Measurements from ENCODE around the gene TTPAL.
"Not testable (repeated sequence)": the region's sequence is repeated elsewhere in the genome, so short reads cannot be mapped to it uniquely, and the experiment has no call there.

TTPAL gene

DNA sequence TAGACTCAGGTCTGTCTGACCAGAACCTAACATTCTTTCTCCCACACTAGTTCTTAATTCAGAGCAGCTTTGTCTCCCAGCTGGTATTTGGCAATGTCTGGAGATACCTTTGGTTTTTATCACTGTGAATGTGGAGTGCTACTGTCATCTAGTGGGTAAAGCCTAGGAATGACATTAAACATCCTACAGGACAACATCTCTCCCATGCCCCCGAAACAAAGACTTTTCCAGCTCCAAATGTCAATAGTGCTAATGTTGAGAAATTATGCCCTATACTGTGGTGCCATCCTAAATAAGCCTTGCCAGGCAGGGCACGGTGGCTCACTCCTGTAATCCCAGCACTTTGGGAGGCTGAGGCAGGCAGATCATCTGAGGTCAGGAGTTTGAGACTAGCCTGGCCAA, 4.2 kb upstream of the TTPAL start:
- WGBS (ENCODE audit: insufficient coverage): 100% methylated on average over 1 of the region's 2 CpGs
- no peak for DNase-seq
- ChIA-PET CTCF (interaction anchor here (0.8 to 1.4 kb wide), 4 partner anchors 87 to 258 kb away, joined by 4 to 5 read pairs (median 4); partner anchors contain the start of gene FITM2), POLR2A (interaction anchor here (0.6 kb wide), 2 partner anchors 10 to 181 kb away, joined by 3 read pairs; no protein-coding TSS in a partner anchor)
- Histone ChIP-seq H3K36me3 (ENCODE audit: control insufficient read depth in 4 of 4, insufficient read depth in 4 of 4, low read length in 3 of 4) (no peaks in the 10 kb centered on the region), H3K27me3 (replicated peaks in 2 of 5; ENCODE audit: control insufficient read depth in 4 of 5, insufficient read depth in 5 of 5, low read length in 4 of 5) (no peaks in the 10 kb centered on the region), H3K4me1 (ENCODE audit: control extremely low read depth in 1 of 4, control insufficient read depth in 4 of 4, insufficient read depth in 4 of 4, low read length in 3 of 4) (peaks cover 4 to 14% (median 13%) of the 10 kb centered on the region in 4 experiments), H3K9me3 (ENCODE audit: control extremely low read depth in 1 of 5, control insufficient read depth in 4 of 5, insufficient read depth in 2 of 5, low read depth in 1 of 5, low read length in 4 of 5) (no peaks in the 10 kb centered on the region), H3K27ac (ENCODE audit: insufficient read depth in 1 of 2, low read depth in 1 of 2, low read length in 2 of 2, poor library complexity in 1 of 2, severe bottlenecking in 2 of 2) (no peak overlapping the region), H3K4me3 (ENCODE audit: control insufficient read depth in 1 of 7, extremely low read depth in 1 of 7, insufficient read depth in 4 of 7, low read depth in 2 of 7, low read length in 6 of 7) (no peak overlapping the region)

DNA sequence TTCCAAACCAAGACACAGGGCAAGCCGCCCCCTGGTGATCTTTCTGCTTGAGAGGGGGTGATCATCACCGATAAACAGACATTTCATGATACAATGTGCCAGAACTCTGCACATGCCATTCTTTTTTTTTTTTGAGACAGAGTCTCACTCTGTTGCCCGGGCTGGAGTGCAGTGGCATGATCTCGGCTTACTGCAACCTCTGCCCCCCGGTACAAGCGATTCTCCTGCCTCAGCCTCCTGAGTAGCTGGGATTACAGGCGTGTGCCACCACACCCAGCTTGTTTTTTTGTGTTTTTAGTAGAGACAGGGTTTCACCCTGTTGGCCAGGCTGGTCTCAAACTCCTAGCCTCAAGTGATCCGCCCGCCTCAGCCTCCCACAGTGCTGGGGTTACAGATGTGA, 3.4 kb upstream of the TTPAL start:
- CTCF ChIA-PET: interaction anchor here (0.9 to 1.4 kb wide), 4 partner anchors 11 to 255 kb away, joined by 4 to 9 read pairs (median 4); partner anchors contain the start of gene FITM2
- H3K27ac ChIP-seq (ENCODE audit: insufficient read depth in 1 of 2, low read depth in 1 of 2, low read length in 2 of 2, poor library complexity in 1 of 2, severe bottlenecking in 2 of 2); H3K9me3 ChIP-seq (ENCODE audit: control extremely low read depth in 1 of 5, control insufficient read depth in 4 of 5, insufficient read depth in 2 of 5, low read depth in 1 of 5, low read length in 4 of 5); POLR2A ChIA-PET; H3K4me3 ChIP-seq (ENCODE audit: control insufficient read depth in 1 of 7, extremely low read depth in 1 of 7, insufficient read depth in 4 of 7, low read depth in 2 of 7, low read length in 6 of 7); DNase-seq; H3K27me3 ChIP-seq (replicated peaks in 2 of 5; ENCODE audit: control insufficient read depth in 4 of 5, insufficient read depth in 5 of 5, low read length in 4 of 5); H3K36me3 ChIP-seq (ENCODE audit: control insufficient read depth in 4 of 4, insufficient read depth in 4 of 4, low read length in 3 of 4): not testable (repeated sequence)
- 91% methylated on average over 7 of the region's 9 CpGs for WGBS (ENCODE audit: insufficient coverage)
- peaks cover 9 to 18% (median 16%) of the 10 kb centered on the region in 4 experiments for H3K4me1 ChIP-seq (ENCODE audit: control extremely low read depth in 1 of 4, control insufficient read depth in 4 of 4, insufficient read depth in 4 of 4, low read length in 3 of 4)

DNA sequence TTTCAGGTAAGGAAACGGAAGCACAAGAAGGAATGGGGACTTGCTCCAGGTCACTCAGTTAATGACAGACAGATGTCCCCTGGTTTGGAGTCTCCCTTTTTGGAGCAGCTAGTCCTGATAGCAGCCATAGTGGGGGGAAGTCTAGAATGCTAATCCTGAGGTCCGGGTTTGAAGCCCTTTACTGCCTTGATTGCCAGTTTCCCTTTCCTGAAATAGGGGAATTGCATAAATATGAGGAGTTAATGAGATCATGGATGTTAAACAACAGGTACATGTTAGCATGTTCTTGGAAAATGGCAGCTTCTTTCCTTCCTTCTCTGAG, 341 bp upstream of the TTPAL start:
- WGBS (ENCODE audit: insufficient coverage): 31% methylated on average over 2 of the region's 2 CpGs
- POLR2A ChIA-PET: interaction anchor here (0.7 to 1.5 kb wide), 3 partner anchors 39 to 265 kb away, joined by 3 to 4 read pairs (median 3); partner anchors contain the start of gene OSER1
- peak overlapping the region; percentile 70 to 90 (median 86) for H3K4me3 ChIP-seq (ENCODE audit: control insufficient read depth in 1 of 7, extremely low read depth in 1 of 7, insufficient read depth in 4 of 7, low read depth in 2 of 7, low read length in 6 of 7)
- CTCF ChIA-PET: no interaction called here
- H3K4me1 ChIP-seq (ENCODE audit: control extremely low read depth in 1 of 4, control insufficient read depth in 4 of 4, insufficient read depth in 4 of 4, low read length in 3 of 4): peaks cover 9 to 18% (median 16%) of the 10 kb centered on the region in 4 experiments
- DNase-seq: no peak
- no peaks in the 10 kb centered on the region for H3K9me3 ChIP-seq (ENCODE audit: control extremely low read depth in 1 of 5, control insufficient read depth in 4 of 5, insufficient read depth in 2 of 5, low read depth in 1 of 5, low read length in 4 of 5)
- peak overlapping the region in 1 of 2 experiments; percentile 88 for H3K27ac ChIP-seq (ENCODE audit: insufficient read depth in 1 of 2, low read depth in 1 of 2, low read length in 2 of 2, poor library complexity in 1 of 2, severe bottlenecking in 2 of 2)
- H3K27me3 ChIP-seq (replicated peaks in 2 of 5; ENCODE audit: control insufficient read depth in 4 of 5, insufficient read depth in 5 of 5, low read length in 4 of 5): no peaks in the 10 kb centered on the region
- peaks cover 0 to 7% (median 7%) of the 10 kb centered on the region in 4 experiments for H3K36me3 ChIP-seq (ENCODE audit: control insufficient read depth in 4 of 4, insufficient read depth in 4 of 4, low read length in 3 of 4)

DNA sequence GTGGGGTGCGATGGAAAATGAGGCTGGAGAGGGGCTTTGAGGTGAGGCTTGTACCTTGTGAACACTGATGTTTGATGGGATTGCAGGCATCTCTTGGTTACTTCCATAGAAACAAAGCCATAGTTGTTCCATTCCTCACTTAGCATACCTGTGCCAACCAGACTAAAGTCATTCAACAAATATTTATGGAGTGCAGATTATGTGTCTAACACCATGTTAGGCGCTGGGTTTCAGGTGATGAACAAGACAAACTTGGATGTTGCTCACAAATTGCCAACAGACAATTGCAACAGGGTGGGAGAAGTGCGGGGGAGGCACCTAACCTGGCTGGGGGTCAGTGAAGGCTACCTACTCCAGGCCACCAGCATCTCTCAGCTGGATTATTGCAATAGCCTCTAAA, 1.5 kb downstream of the TTPAL start:
- Histone ChIP-seq H3K36me3 (ENCODE audit: control insufficient read depth in 4 of 4, insufficient read depth in 4 of 4, low read length in 3 of 4) (peaks cover 3 to 23% (median 20%) of the 10 kb centered on the region in 4 experiments), H3K27ac (ENCODE audit: insufficient read depth in 1 of 2, low read depth in 1 of 2, low read length in 2 of 2, poor library complexity in 1 of 2, severe bottlenecking in 2 of 2) (no peak overlapping the region), H3K4me1 (ENCODE audit: control extremely low read depth in 1 of 4, control insufficient read depth in 4 of 4, insufficient read depth in 4 of 4, low read length in 3 of 4) (peaks cover 9 to 18% (median 16%) of the 10 kb centered on the region in 4 experiments), H3K9me3 (ENCODE audit: control extremely low read depth in 1 of 5, control insufficient read depth in 4 of 5, insufficient read depth in 2 of 5, low read depth in 1 of 5, low read length in 4 of 5) (no peaks in the 10 kb centered on the region), H3K27me3 (replicated peaks in 2 of 5; ENCODE audit: control insufficient read depth in 4 of 5, insufficient read depth in 5 of 5, low read length in 4 of 5) (no peaks in the 10 kb centered on the region), H3K4me3 (ENCODE audit: control insufficient read depth in 1 of 7, extremely low read depth in 1 of 7, insufficient read depth in 4 of 7, low read depth in 2 of 7, low read length in 6 of 7) (no peak overlapping the region)
- CTCF ChIA-PET: interaction anchor here (2.4 kb wide), 1 partner anchor 133 kb away, joined by 9 read pairs; no protein-coding TSS in a partner anchor
- no peak for DNase-seq
- POLR2A ChIA-PET: interaction anchor here (0.6 kb wide), 1 partner anchor 15 kb away, joined by 3 read pairs; no protein-coding TSS in a partner anchor
- 94% methylated on average over 2 of the region's 3 CpGs for WGBS (ENCODE audit: insufficient coverage)

DNA sequence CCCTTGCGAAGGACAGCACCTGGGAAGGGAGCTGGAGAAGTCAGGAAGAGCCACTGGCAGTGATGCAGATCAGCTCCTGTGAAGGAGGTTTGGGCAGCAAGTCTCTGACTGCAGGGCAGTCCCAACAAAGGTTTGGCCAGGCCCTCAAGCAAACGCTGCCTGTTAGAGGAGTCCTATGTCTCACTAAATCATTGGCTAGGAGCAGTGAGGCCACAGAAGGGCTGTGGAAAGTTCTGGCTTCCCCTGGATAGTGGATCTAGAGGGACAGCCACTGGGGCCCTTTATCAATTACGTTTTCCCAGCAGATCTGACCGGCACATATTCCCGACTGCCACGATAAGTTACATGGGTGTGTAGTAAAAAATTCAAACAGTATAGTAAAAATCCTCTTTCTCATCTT, 2.5 kb downstream of the TTPAL start:
- WGBS (ENCODE audit: insufficient coverage): 94% methylated on average over 2 of the region's 6 CpGs
- H3K4me1 ChIP-seq (ENCODE audit: control extremely low read depth in 1 of 4, control insufficient read depth in 4 of 4, insufficient read depth in 4 of 4, low read length in 3 of 4): peaks cover 9 to 18% (median 16%) of the 10 kb centered on the region in 4 experiments
- no peak for DNase-seq
- H3K9me3 ChIP-seq (ENCODE audit: control extremely low read depth in 1 of 5, control insufficient read depth in 4 of 5, insufficient read depth in 2 of 5, low read depth in 1 of 5, low read length in 4 of 5): no peaks in the 10 kb centered on the region
- H3K4me3 ChIP-seq (ENCODE audit: control insufficient read depth in 1 of 7, extremely low read depth in 1 of 7, insufficient read depth in 4 of 7, low read depth in 2 of 7, low read length in 6 of 7): no peak overlapping the region
- ChIA-PET CTCF (interaction anchor here (2.4 kb wide), 1 partner anchor 132 kb away, joined by 9 read pairs; no protein-coding TSS in a partner anchor), POLR2A (no interaction called here)
- H3K27me3 ChIP-seq (replicated peaks in 2 of 5; ENCODE audit: control insufficient read depth in 4 of 5, insufficient read depth in 5 of 5, low read length in 4 of 5): no peaks in the 10 kb centered on the region
- H3K36me3 ChIP-seq (ENCODE audit: control insufficient read depth in 4 of 4, insufficient read depth in 4 of 4, low read length in 3 of 4): peaks cover 5 to 29% (median 23%) of the 10 kb centered on the region in 4 experiments
- no peak overlapping the region for H3K27ac ChIP-seq (ENCODE audit: insufficient read depth in 1 of 2, low read depth in 1 of 2, low read length in 2 of 2, poor library complexity in 1 of 2, severe bottlenecking in 2 of 2)

DNA sequence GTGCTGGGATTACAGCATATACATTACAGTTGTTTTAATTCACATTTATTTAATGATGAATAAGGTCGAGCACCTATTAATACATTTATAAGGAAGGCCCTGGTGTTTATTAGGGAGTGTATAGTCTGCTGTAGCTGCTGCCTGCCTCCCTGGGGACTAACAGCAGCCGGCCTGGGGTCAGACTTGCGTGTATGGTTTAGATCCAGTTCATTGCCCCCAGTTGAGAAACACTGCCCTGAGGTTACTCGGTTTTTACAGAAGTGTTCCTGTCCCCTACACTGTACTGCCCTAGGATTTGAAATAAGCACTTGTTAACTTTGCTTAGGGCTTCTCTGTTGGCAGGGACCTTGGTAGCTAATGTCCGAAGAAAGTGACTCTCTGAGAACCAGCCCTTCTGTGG, 4.0 kb downstream of the TTPAL start:
- no peak overlapping the region for H3K27ac ChIP-seq (ENCODE audit: insufficient read depth in 1 of 2, low read depth in 1 of 2, low read length in 2 of 2, poor library complexity in 1 of 2, severe bottlenecking in 2 of 2)
- no peaks in the 10 kb centered on the region for H3K9me3 ChIP-seq (ENCODE audit: control extremely low read depth in 1 of 5, control insufficient read depth in 4 of 5, insufficient read depth in 2 of 5, low read depth in 1 of 5, low read length in 4 of 5)
- ChIA-PET POLR2A (interaction anchor here (0.5 kb wide), 1 partner anchor 49 kb away, joined by 3 read pairs; no protein-coding TSS in a partner anchor), CTCF (interaction anchor here (0.8 to 1.1 kb wide), 2 partner anchors 10 to 19 kb away, joined by 3 read pairs; no protein-coding TSS in a partner anchor)
- H3K4me3 ChIP-seq (ENCODE audit: control insufficient read depth in 1 of 7, extremely low read depth in 1 of 7, insufficient read depth in 4 of 7, low read depth in 2 of 7, low read length in 6 of 7): no peak overlapping the region
- no peaks in the 10 kb centered on the region for H3K27me3 ChIP-seq (replicated peaks in 2 of 5; ENCODE audit: control insufficient read depth in 4 of 5, insufficient read depth in 5 of 5, low read length in 4 of 5)
- 93% methylated on average over 4 of the region's 5 CpGs for WGBS (ENCODE audit: insufficient coverage)
- no peak for DNase-seq
- peaks cover 9 to 42% (median 32%) of the 10 kb centered on the region in 4 experiments for H3K36me3 ChIP-seq (ENCODE audit: control insufficient read depth in 4 of 4, insufficient read depth in 4 of 4, low read length in 3 of 4)
- H3K4me1 ChIP-seq (ENCODE audit: control extremely low read depth in 1 of 4, control insufficient read depth in 4 of 4, insufficient read depth in 4 of 4, low read length in 3 of 4): peaks cover 9 to 18% (median 16%) of the 10 kb centered on the region in 4 experiments

DNA sequence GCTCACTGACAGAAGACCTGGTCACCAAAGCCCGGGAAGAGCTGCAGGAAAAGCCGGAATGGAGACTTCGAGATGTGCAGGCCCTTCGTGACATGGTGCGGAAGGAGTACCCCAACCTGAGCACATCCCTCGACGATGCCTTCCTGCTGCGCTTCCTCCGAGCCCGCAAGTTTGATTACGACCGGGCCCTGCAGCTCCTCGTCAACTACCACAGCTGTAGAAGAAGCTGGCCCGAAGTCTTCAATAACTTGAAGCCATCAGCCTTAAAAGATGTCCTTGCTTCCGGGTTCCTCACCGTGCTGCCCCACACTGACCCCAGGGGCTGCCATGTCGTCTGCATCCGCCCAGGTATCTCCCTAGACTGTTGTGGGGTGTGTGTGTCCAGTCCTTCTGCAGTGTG, 4.4 kb downstream of the TTPAL start:
- CTCF ChIA-PET: interaction anchor here (0.8 to 1.1 kb wide), 2 partner anchors 11 to 19 kb away, joined by 3 read pairs; no protein-coding TSS in a partner anchor

More for the DNA sequence above, 4.4 kb downstream of the TTPAL start:
- peaks cover 11 to 44% (median 35%) of the 10 kb centered on the region in 4 experiments for H3K36me3 ChIP-seq (ENCODE audit: control insufficient read depth in 4 of 4, insufficient read depth in 4 of 4, low read length in 3 of 4)
- DNase-seq: no peak
- H3K27ac ChIP-seq (ENCODE audit: insufficient read depth in 1 of 2, low read depth in 1 of 2, low read length in 2 of 2, poor library complexity in 1 of 2, severe bottlenecking in 2 of 2): no peak overlapping the region
- H3K27me3 ChIP-seq (replicated peaks in 2 of 5; ENCODE audit: control insufficient read depth in 4 of 5, insufficient read depth in 5 of 5, low read length in 4 of 5): no peaks in the 10 kb centered on the region
- H3K4me1 ChIP-seq (ENCODE audit: control extremely low read depth in 1 of 4, control insufficient read depth in 4 of 4, insufficient read depth in 4 of 4, low read length in 3 of 4): peaks cover 9 to 17% (median 15%) of the 10 kb centered on the region in 4 experiments
- H3K9me3 ChIP-seq (ENCODE audit: control extremely low read depth in 1 of 5, control insufficient read depth in 4 of 5, insufficient read depth in 2 of 5, low read depth in 1 of 5, low read length in 4 of 5): no peaks in the 10 kb centered on the region
- POLR2A ChIA-PET: interaction anchor here (0.5 to 0.6 kb wide), 2 partner anchors 49 to 494 kb away, joined by 3 to 4 read pairs; no protein-coding TSS in a partner anchor
- no peak overlapping the region for H3K4me3 ChIP-seq (ENCODE audit: control insufficient read depth in 1 of 7, extremely low read depth in 1 of 7, insufficient read depth in 4 of 7, low read depth in 2 of 7, low read length in 6 of 7)
- 94% methylated on average over 17 of the region's 18 CpGs for WGBS (ENCODE audit: insufficient coverage)

All from common myeloid progenitor, CD34-positive (primary cell).